Urinary bladder (tissue), 4 donors: Measurements from ENCODE around the gene ANKRA2. TPM values are rescaled to one million over a fixed set of nuclear protein-coding genes. Genes with fewer than 3 reads are reported as not detected.

Source experiments
- DNase-seq: peaks from one replicate; pipeline ENCODE4 v3.0.0-alpha.2; 2015; ENCODE audit errors: extremely low spot score
- H3K27ac ChIP-seq: one replicate; pipeline ENCODE4 v1.5.1; 2013; ENCODE audit warnings: low read depth, mild to moderate bottlenecking, moderate library complexity
- H3K36me3 ChIP-seq: one replicate; pipeline ENCODE4 v1.6.1; 2013; ENCODE audit warnings: mild to moderate bottlenecking, moderate library complexity; ENCODE audit not compliant: insufficient read depth
- H3K4me1 ChIP-seq: one replicate; pipeline ENCODE4 v1.6.1; 2013; ENCODE audit warnings: mild to moderate bottlenecking, moderate library complexity; ENCODE audit not compliant: insufficient read depth
- H3K4me3 ChIP-seq: one replicate; pipeline ENCODE4 v1.5.1; 2013; ENCODE audit warnings: low read depth, low read length
- WGBS: extraction: QIAGEN DNeasy Blood & Tissue Kit; methylation state at CpG from one replicate; pipeline ENCODE4 v1.1.7; 2013; 5-methylcytosine and 5-hydroxymethylcytosine counted together
- polyA plus RNA-seq: library from polyadenylated mRNA; stranded (reverse); fragments of 200-250 nt; gene quantifications from one replicate; pipeline ENCODE4 v1.2.3, GENCODE V29; 2013
- total RNA-seq: library from RNA; depleted of rRNA; stranded (reverse); fragments of >200 nt; gene quantifications from one replicate; pipeline ENCODE4 v1.2.3, GENCODE V29; 2014
- donor health status: healthy with polysubstance abuse.
- donor health status: healthy.

ANKRA2 gene
- total and polyA plus RNA-seq, 2 donors = 20.6 to 61.8 TPM

DNA sequence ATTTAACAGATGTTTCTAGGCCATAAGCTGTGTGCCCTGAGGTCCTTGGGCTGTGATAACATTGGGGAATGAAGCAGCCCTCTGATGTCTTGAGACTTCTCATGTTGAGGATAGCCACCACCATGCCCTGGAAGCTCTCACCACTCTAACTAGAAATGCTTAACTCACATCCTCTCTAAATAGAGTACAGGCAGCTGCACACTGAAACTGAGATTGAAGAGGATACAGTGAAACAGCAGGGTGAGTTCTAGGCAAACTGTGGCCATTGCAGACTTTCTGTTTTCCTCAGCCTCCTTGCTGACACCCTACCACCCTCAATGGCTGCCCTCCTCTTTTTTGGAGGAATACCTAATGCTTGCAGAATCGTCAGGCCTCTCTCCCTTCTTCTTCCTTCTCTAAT, 22.5 kb upstream of the ANKRA2 start:
- H3K4me1 ChIP-seq = no peaks in the 10 kb centered on the region
- no peaks in the 10 kb centered on the region for H3K36me3 ChIP-seq
- no peak for DNase-seq
- H3K27ac ChIP-seq = no peak overlapping the region
- WGBS = 55% methylated on average over 1 of the region's 1 CpG
- H3K4me3 ChIP-seq = no peak overlapping the region

DNA sequence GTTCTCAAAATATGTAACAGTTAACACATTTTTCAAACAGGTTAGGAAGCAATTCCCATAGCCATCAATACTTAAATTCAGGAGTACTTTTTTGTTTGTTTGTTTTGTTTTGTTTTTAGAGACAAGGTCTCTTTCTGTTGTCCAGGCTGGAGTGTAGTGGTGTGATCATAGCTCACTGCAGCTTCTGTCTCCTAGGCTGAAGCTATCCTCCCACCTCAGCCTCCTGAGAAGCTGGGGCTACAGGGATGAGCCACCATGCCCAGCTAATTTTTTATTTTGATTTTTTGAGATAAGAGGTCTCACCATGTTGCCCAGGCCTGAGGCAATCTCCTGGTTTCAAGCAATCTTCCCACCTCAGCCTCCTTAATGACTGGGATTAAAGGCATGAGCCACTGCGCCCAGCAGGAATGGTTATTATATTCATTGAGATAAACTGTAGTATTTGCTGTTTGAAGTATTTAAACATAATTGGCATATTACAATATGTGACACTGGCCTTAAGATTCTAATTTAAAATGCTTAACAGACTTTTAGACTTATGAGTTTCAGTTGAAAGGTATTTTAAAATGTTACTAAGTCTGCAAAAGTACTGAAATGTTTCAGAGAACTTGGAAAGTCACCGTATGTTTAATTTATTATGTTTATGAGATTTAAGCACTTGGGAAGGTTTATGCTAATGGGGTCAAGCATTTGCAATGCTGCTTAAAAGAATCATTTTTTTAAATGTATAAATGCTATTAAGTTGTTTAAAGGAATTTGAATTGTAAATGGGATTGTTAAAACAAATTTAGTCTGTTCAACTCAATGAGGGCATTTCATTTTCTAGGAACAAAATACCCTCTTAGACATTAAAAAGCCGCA, 17.1 kb upstream of the ANKRA2 start:
- peaks cover 3% of the 10 kb centered on the region for H3K36me3 ChIP-seq
- H3K27ac ChIP-seq = no peak overlapping the region
- WGBS = 76% methylated on average over 3 of the region's 3 CpGs
- H3K4me1 ChIP-seq = no peaks in the 10 kb centered on the region
- no peak for DNase-seq
- no peak overlapping the region for H3K4me3 ChIP-seq

GRCh38 chr5:73565969-73566547, 619 bp upstream of the ANKRA2 start:
- no peaks in the 10 kb centered on the region for H3K36me3 ChIP-seq
- WGBS = 6% methylated on average over 8 of the region's 8 CpGs
- H3K4me3 ChIP-seq = peak overlapping the region; percentile 71
- no peak for DNase-seq
- H3K27ac ChIP-seq = peak overlapping the region; percentile 33
- no peaks in the 10 kb centered on the region for H3K4me1 ChIP-seq

DNA sequence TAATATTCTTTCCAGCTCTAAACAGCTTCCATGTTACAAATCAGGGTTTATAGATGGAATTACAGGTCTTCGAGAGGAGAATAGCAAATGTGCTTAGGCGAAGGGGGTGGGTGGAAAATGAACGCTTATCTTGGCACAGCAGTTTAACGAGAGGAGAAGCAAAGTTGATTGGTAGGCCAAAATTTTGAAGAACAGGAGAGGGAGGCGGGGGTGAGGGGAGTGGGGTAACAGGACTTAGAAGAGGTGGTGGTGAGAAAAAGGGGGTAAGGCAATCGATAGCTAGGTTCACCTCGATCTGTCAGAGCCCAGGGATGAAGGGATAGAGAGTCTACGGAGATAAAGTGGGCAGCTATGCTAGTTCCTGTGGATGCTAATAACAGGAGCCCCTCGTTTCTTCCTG, 764 bp downstream of the ANKRA2 start:
- Histone ChIP-seq H3K4me1 (no peaks in the 10 kb centered on the region), H3K4me3 (peak overlapping the region; percentile 71), H3K27ac (peak overlapping the region; percentile 91), H3K36me3 (no peaks in the 10 kb centered on the region)
- DNase-seq = no peak
- WGBS = under 1% methylated on average over 9 of the region's 9 CpGs

DNA sequence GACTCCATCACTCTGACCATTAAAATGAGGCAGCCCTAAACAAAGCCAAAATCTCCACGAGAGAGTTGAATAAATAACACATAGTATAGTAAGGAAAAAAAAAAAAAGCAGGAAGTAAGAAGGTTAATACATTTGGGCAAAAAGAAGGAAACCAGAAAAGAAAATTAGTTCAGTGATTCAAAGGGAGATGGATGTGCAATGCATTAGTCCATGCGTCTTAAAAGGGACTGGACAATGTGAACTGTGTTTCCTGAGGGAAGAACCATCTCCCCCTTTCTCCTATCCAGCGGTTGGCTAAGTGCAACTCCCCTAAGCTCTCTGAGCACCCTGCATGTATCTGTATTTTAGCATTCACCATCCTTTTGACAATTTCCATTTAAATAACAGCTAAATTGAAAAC, 1.4 kb downstream of the ANKRA2 start:
- peak overlapping the region; percentile 71 for H3K4me3 ChIP-seq
- H3K36me3 ChIP-seq = no peaks in the 10 kb centered on the region
- no peaks in the 10 kb centered on the region for H3K4me1 ChIP-seq
- no peak for DNase-seq
- no peak overlapping the region for H3K27ac ChIP-seq
- 34% methylated on average over 3 of the region's 3 CpGs for WGBS

- Histone ChIP-seq H3K4me3 (no peak overlapping the region), H3K27ac (no peak overlapping the region), H3K36me3 (peaks cover 2% of the 10 kb centered on the region), H3K4me1 (no peaks in the 10 kb centered on the region)
- WGBS = 92% methylated on average over 1 of the region's 1 CpG
- no peak for DNase-seq
Measured at GRCh38 chr5:73558950-73559349, 6.5 kb downstream of the ANKRA2 start.

- Histone ChIP-seq H3K36me3 (no peaks in the 10 kb centered on the region), H3K4me1 (no peaks in the 10 kb centered on the region), H3K27ac (no peak overlapping the region), H3K4me3 (no peak overlapping the region)
- DNase-seq = no peak
Measured at GRCh38 chr5:73552642-73553041, 12.8 kb downstream of the ANKRA2 start.

DNA sequence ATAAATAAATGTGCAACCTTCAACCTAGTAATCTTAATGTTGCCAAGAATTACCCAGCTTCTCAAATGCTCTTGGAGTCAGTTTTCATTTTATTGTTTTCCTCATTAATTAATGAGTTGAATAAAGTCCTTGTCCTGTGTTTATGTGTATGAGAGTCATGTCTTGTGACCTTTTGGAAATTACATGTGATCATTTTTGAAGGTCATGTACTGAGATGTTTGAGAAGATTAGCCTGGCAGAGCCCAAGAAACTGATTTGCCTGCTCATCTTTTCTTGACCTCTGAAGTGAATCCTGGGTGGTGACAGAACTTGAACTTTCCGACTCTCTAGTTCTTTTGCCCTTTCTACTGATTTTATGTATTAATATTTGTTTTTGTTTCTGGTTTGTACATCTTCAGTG, 15.4 kb downstream of the ANKRA2 start:
- H3K36me3 ChIP-seq = no peaks in the 10 kb centered on the region
- no peak for DNase-seq
- no peak overlapping the region for H3K4me3 ChIP-seq
- H3K27ac ChIP-seq = no peak overlapping the region
- WGBS = 81% methylated on average over 1 of the region's 1 CpG
- no peaks in the 10 kb centered on the region for H3K4me1 ChIP-seq

DNA sequence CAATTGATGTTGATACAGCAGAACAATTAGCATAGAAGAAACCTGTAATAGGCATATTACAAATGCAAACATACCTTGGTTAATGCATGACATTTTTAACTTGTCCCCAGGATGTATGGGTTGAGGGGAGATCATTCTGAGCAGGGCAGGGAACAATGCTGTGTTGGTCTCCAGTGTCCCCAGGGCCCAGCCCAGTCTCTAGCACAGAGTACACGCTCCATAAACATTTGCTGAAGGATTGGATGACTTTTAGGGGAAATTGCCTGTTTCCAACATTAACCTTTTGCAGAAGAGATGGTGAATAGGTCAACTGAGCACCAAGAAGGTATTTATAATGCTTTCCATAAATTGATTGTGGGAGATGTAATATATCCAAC, 20.0 kb downstream of the ANKRA2 start:
- Histone ChIP-seq H3K4me3 (no peak overlapping the region), H3K4me1 (no peaks in the 10 kb centered on the region), H3K27ac (no peak overlapping the region), H3K36me3 (no peaks in the 10 kb centered on the region)
- 65% methylated on average over 1 of the region's 1 CpG for WGBS
- no peak for DNase-seq

DNA sequence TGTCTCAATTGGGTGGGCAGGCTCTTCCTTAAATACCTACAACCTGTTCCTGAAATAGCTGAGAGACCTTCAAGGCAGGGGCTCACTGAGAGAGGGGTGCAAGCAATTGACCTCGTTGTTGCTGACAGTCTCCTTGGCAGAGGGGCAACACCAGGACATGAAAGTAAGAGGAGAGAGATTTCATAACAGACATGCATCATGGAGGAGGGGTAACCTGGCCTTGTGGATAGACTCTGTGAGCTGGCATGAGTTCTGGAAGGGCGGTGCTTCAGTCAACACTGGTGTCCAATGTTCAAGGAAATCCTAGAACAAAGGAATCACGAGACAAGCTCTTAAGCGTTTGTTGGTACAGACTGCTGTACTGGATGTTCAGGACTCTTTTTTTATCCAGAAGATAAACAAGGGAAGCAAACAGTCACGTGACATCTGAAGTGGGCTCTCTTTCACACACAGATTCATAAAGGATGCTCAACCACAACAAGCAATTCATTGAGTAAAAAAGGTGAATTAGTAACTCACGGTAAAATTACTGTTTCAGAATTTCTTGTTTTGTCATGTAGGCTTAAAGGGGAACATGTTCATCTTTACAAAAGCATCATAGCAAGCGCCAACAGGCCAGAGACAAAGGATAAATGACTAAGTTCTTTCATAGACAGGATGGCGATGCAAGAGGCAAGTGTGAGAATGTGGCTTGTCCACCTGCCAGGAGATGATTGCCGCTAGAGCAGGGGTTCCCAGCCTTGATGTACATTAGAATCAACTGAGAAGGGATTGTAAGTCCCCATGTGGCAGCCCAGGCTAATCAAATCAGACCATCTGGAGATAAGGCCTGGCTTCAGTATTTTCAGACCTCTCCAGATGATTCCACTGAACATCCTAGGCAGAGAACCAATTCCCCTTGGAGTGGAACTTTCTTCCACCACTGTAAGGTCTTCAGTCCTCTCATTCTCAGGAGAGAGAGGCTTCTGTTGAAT, 20.7 kb downstream of the ANKRA2 start:
- DNase-seq = no peak
- H3K36me3 ChIP-seq = no peaks in the 10 kb centered on the region
- no peak overlapping the region for H3K4me3 ChIP-seq
- H3K4me1 ChIP-seq = no peaks in the 10 kb centered on the region
- no peak overlapping the region for H3K27ac ChIP-seq
- WGBS = 68% methylated on average over 9 of the region's 9 CpGs

DNA sequence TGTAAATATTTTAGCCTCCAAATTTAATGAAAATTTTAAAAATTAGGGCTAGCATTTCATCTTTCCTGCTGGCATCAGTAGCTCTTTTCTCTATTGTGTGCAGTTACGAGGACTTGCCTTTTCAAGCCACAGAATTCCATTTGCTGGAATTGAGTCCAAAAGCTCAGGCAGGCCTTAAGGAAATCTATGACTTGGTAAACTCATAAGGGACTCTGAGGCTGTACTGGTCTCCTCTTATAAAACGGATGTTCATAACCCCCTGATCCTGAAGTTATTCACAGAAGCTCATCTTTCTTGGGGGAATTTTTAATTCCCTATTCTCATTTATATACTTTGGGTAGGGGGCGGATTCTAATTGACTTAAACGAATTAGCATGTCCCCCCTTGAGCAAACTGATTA, 23.4 kb downstream of the ANKRA2 start:
- 41% methylated on average over 4 of the region's 4 CpGs for WGBS
- no peaks in the 10 kb centered on the region for H3K36me3 ChIP-seq
- no peak overlapping the region for H3K4me3 ChIP-seq
- no peak overlapping the region for H3K27ac ChIP-seq
- DNase-seq = no peak
- no peaks in the 10 kb centered on the region for H3K4me1 ChIP-seq

- Histone ChIP-seq H3K4me3 (no peak overlapping the region), H3K4me1 (no peaks in the 10 kb centered on the region), H3K27ac (no peak overlapping the region), H3K36me3 (no peaks in the 10 kb centered on the region)
- 47% methylated on average over 3 of the region's 3 CpGs for WGBS
- DNase-seq = no peak
Measured at GRCh38 chr5:73540192-73540591, 25.2 kb downstream of the ANKRA2 start.

DNA sequence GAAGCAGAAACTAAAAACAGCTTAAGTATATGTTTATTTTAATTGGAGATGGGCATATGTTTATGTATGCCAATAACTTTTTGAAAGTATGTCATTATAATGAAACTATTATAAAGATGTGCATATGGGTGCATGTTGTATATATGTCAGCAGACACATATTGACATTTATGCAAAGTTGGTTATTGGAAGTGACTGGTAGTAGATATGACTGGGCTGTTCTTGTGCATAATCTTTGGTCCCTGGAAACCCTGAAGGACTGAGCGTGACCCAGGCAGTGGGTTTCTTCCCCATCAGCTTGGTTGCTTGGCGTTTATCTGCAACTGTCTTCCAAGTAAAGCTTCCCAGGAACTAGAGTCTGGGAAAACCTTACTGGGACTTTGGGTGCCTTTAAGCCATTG, 25.7 kb downstream of the ANKRA2 start:
- H3K27ac ChIP-seq = no peak overlapping the region
- no peaks in the 10 kb centered on the region for H3K4me1 ChIP-seq
- no peak for DNase-seq
- 72% methylated on average over 2 of the region's 2 CpGs for WGBS
- H3K4me3 ChIP-seq = no peak overlapping the region
- H3K36me3 ChIP-seq = no peaks in the 10 kb centered on the region
